ENCODE data around the gene MGMT. TPM values are rescaled to one million over a fixed set of nuclear protein-coding genes. Genes with fewer than 3 reads are reported as not detected.
A peak's percentile ranks its signal among the peaks of the same experiment; 100 is the strongest.

MGMT gene
- total RNA-seq, 4 donors from 2014 or later = 10.9 to 37.7 (median 16.0) TPM

- TF ChIP-seq, protein P1, sequence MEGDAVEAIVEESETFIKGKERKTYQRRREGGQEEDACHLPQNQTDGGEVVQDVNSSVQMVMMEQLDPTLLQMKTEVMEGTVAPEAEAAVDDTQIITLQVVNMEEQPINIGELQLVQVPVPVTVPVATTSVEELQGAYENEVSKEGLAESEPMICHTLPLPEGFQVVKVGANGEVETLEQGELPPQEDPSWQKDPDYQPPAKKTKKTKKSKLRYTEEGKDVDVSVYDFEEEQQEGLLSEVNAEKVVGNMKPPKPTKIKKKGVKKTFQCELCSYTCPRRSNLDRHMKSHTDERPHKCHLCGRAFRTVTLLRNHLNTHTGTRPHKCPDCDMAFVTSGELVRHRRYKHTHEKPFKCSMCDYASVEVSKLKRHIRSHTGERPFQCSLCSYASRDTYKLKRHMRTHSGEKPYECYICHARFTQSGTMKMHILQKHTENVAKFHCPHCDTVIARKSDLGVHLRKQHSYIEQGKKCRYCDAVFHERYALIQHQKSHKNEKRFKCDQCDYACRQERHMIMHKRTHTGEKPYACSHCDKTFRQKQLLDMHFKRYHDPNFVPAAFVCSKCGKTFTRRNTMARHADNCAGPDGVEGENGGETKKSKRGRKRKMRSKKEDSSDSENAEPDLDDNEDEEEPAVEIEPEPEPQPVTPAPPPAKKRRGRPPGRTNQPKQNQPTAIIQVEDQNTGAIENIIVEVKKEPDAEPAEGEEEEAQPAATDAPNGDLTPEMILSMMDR (IDR thresholded peaks at IDR 0.05) = no peak
- TF ChIP-seq POLR2A (IDR thresholded peaks at IDR 0.05) = no peak
- no peak overlapping the region for H3K27ac ChIP-seq
- peak; percentile 3 to 9 for DNase-seq
These were observed 291.4 kb downstream of the MGMT start for GRCh38 chr10:129758207-129759021.

GRCh38 chr10:129759214-129760002 lies 292.4 kb downstream of the MGMT start:
- TF ChIP-seq, protein P1 (IDR thresholded peaks at IDR 0.05) = no peak
- TF ChIP-seq POLR2A (IDR thresholded peaks at IDR 0.05) = no peak
- Histone ChIP-seq H3K4me1 (no peaks in the 10 kb centered on the region), H3K36me3 (no peaks in the 10 kb centered on the region), H3K4me3 (no peak overlapping the region), H3K27ac (no peak overlapping the region), H3K27me3 (no peaks in the 10 kb centered on the region), H3K9me3 (peaks cover 0 to 5% of the 10 kb centered on the region in 2 donors)
- intact Hi-C loops (cut with DNase I; ENCODE audit: low total_unique reads) = no loop called here
- DNase-seq = peak; percentile 4 to 9

More at GRCh38 chr10:129758207-129759021, 291.4 kb downstream of the MGMT start:
- no peak overlapping the region for H3K4me3 ChIP-seq
- intact Hi-C loops (cut with DNase I; ENCODE audit: low total_unique reads) = no loop called here
- H3K9me3 ChIP-seq = peaks cover 0 to 5% of the 10 kb centered on the region in 2 donors
- no peaks in the 10 kb centered on the region for H3K36me3 ChIP-seq
- no peaks in the 10 kb centered on the region for H3K4me1 ChIP-seq
- no peaks in the 10 kb centered on the region for H3K27me3 ChIP-seq

DNA sequence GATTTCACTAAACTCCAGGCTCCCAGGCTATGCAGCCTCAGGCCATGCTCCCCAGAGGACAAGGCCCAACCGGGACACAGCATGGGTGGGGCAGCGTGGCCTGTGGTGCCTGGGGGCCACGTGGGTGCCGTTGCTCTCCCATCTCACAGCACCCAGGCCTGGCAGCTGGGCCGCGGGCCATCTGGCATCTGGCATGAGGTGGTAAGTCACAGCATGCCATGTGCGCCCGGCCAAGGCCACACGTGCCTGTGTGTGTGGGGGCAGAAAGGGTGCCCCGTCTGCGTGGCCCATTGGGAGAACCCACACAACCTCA lies 292.9 kb downstream of the MGMT start:
- intact Hi-C loops (cut with DNase I; ENCODE audit: low total_unique reads) = no loop called here
- DNase-seq = peak; percentile 3 to 5
- no peaks in the 10 kb centered on the region for H3K4me1 ChIP-seq
- H3K9me3 ChIP-seq = no peaks in the 10 kb centered on the region
- H3K27me3 ChIP-seq = no peaks in the 10 kb centered on the region
- H3K4me3 ChIP-seq = no peak overlapping the region
- no peak overlapping the region for H3K27ac ChIP-seq
- TF ChIP-seq, protein P1 (IDR thresholded peaks at IDR 0.05) = no peak
- TF ChIP-seq POLR2A (IDR thresholded peaks at IDR 0.05) = no peak
- no peaks in the 10 kb centered on the region for H3K36me3 ChIP-seq

DNA sequence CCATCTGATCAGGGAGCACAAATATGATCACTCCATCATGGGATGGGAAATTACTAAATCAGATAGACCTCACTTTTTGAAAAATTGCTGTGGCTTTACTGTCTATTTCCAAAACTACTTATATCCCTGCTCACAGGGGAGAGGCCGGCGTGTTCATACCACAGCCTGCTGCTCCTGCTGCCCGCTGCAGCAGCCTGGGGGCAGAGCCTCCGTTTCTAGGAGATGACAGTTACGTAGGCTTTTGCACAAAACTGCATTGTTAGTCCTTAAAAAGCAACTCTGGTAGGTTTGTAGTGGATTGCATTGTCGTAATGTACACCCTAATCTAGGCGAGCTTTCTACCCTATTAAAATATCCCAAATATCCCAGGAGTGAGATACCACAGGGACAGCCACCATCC lies 293.4 kb downstream of the MGMT start:
- H3K27me3 ChIP-seq = no peaks in the 10 kb centered on the region
- DNase-seq = no peak
- no peak overlapping the region for H3K27ac ChIP-seq
- intact Hi-C loops (cut with DNase I; ENCODE audit: low total_unique reads) = no loop called here
- H3K4me1 ChIP-seq = no peaks in the 10 kb centered on the region
- H3K9me3 ChIP-seq = no peaks in the 10 kb centered on the region
- no peak overlapping the region for H3K4me3 ChIP-seq
- H3K36me3 ChIP-seq = no peaks in the 10 kb centered on the region
- TF ChIP-seq, protein P1 (IDR thresholded peaks at IDR 0.05) = no peak
- no peak for TF ChIP-seq POLR2A (IDR thresholded peaks at IDR 0.05)
